CD4-positive, alpha-beta T cell treated with Interleukin-4 for 4 hours (primary cell): ENCODE data around the gene PA2G4.
"Not testable (repeated sequence)": the region's sequence is repeated elsewhere in the genome, so short reads cannot be mapped to it uniquely, and the experiment has no call there.

Source experiments
- DNase-seq: peaks from one replicate; pipeline ENCODE4 v3.0.0-alpha.2; 2020

PA2G4 gene

GRCh38 chr12:56104109-56104814 is at the start of gene PA2G4:
Gene PA2G4 (plus strand): TSS chr12:56104559. CDS start chr12:56104738, 179 bp downstream.
- DNase-seq, result peak; percentile 99

- not testable (repeated sequence) for DNase-seq
These were observed 44.4 kb upstream of the PA2G4 start for GRCh38 chr12:56059964-56060363.

GRCh38 chr12:56061982-56062381 is 42.4 kb upstream of the PA2G4 start:
- DNase-seq, result no peak

- no peak for DNase-seq
These were observed 41.4 kb upstream of the PA2G4 start for GRCh38 chr12:56062996-56063395.

GRCh38 chr12:56071648-56072047 is 32.7 kb upstream of the PA2G4 start:
- DNase-seq, result no peak

GRCh38 chr12:56074396-56074795 is 30.0 kb upstream of the PA2G4 start:
- DNase-seq, result no peak

- DNase-seq, result not testable (repeated sequence)
These were observed 26.4 kb upstream of the PA2G4 start for GRCh38 chr12:56077966-56078365.

- no peak for DNase-seq
These were observed 25.9 kb upstream of the PA2G4 start for GRCh38 chr12:56078427-56078826.

- DNase-seq, result peak; percentile 38
These were observed 25.2 kb upstream of the PA2G4 start for GRCh38 chr12:56078931-56079722.

GRCh38 chr12:56079723-56080555 is 24.4 kb upstream of the PA2G4 start, which contains the start of gene ERBB3:
Gene ERBB3 (plus strand): TSS chr12:56080165. CDS start chr12:56080301, 136 bp downstream.
- peak; percentile 76 for DNase-seq

- DNase-seq, result no peak
These were observed 23.7 kb upstream of the PA2G4 start for GRCh38 chr12:56080556-56081138.

- no peak for DNase-seq
These were observed 22.7 kb upstream of the PA2G4 start for GRCh38 chr12:56081393-56082347.

GRCh38 chr12:56082382-56082781 is 22.0 kb upstream of the PA2G4 start:
- DNase-seq, result no peak

- no peak for DNase-seq
These were observed 21.4 kb upstream of the PA2G4 start for GRCh38 chr12:56082967-56083366.

- DNase-seq, result peak; percentile 6
These were observed 19.3 kb upstream of the PA2G4 start for GRCh38 chr12:56084958-56085543.

- no peak for DNase-seq
These were observed 18.3 kb upstream of the PA2G4 start for GRCh38 chr12:56086096-56086495.

- no peak for DNase-seq
These were observed 17.8 kb upstream of the PA2G4 start for GRCh38 chr12:56086608-56087007.

GRCh38 chr12:56087220-56087619 is 17.1 kb upstream of the PA2G4 start:
- no peak for DNase-seq

GRCh38 chr12:56097738-56098137 is 6.6 kb upstream of the PA2G4 start:
- no peak for DNase-seq

GRCh38 chr12:56098592-56098991 is 5.8 kb upstream of the PA2G4 start:
- DNase-seq, result no peak

GRCh38 chr12:56099787-56100186 is 4.6 kb upstream of the PA2G4 start:
- DNase-seq, result no peak
